B cell (primary cell): ENCODE results near the gene OR6J1. TPM values are rescaled to one million over a fixed set of nuclear protein-coding genes. Genes with fewer than 3 reads are reported as not detected.

Experiments used
- ATAC-seq: fragments of 200-7000 bp; cut with Tn5 transposase; one replicate; pipeline ENCODE4 v1.10.0; 2021; ENCODE audit warnings: low read depth, mild to moderate bottlenecking, moderate number of reproducible peaks, moderate library complexity
- CTCF ChIA-PET: fragments of 350-600 bp; sonication (Branson Sonifier 250); formaldehyde crosslinking; loops from one replicate; lab custom pipeline; 2021; ENCODE audit warnings: antibody characterized with exemption, inconsistent platforms; lab: Charles Lee
- POLR2A ChIA-PET: fragments of 350-600 bp; sonication (Branson Sonifier 250); formaldehyde crosslinking; loops from one replicate; lab custom pipeline; 2021; ENCODE audit warnings: antibody characterized with exemption; lab: Charles Lee
- DNase-seq: peaks from one replicate; pipeline ENCODE4 v3.0.0; 2013
- H2AFZ ChIP-seq: 2 replicates; pipeline ENCODE4 v1.6.1; 2012; ENCODE audit warnings: mild to moderate bottlenecking, low read depth, low read length; ENCODE audit not compliant: insufficient read depth, poor library complexity, severe bottlenecking
- H3K27ac ChIP-seq, 2 donors: 1 replicate in 1 of 2; 2 replicates in 1 of 2; pipeline ENCODE4 v1.5.1; 2012 to 2013; ENCODE audit warnings: low read length in 2 of 2, mild to moderate bottlenecking in 2 of 2, moderate library complexity in 1 of 2
- H3K27me3 ChIP-seq, 4 experiments: fragments of 200-600 bp in 1 of 4; sonication (generic) in 1 of 4; replicated peaks in 1 of 4; 1 replicate in 2 of 4; 2 replicates in 2 of 4; pipeline versions ENCODE4 v1.6.1 to v1.7.0; 2013 to 2016; ENCODE audit warnings: low read length in 3 of 4, mild to moderate bottlenecking in 2 of 4, mixed read lengths in 1 of 4, moderate library complexity in 1 of 4; ENCODE audit not compliant: insufficient read depth in 4 of 4, control insufficient read depth in 3 of 4; ENCODE audit errors: control extremely low read depth in 1 of 4
- H3K36me3 ChIP-seq, 2 experiments: replicated peaks in 1 of 2; 1 replicate in 1 of 2; 2 replicates in 1 of 2; pipeline versions ENCODE4 v1.6.1 to v1.7.1; 2013; ENCODE audit warnings: low read length in 1 of 2; ENCODE audit not compliant: insufficient read depth in 2 of 2, control insufficient read depth in 1 of 2; ENCODE audit errors: control extremely low read depth in 1 of 2, extremely low read depth in 1 of 2
- H3K4me1 ChIP-seq, 2 donors: fragments of 200-600 bp in 1 of 2; sonication (generic) in 1 of 2; 1 replicate in 1 of 2; 2 replicates in 1 of 2; pipeline versions ENCODE4 v1.5.1 to v1.6.1; 2013 to 2017; ENCODE audit warnings: low read length in 2 of 2; ENCODE audit not compliant: control insufficient read depth in 2 of 2, insufficient read depth in 2 of 2
- H3K4me2 ChIP-seq: replicated peaks from 2 replicates; pipeline ENCODE3; 2012; ENCODE audit warnings: mild to moderate bottlenecking, low read depth, low read length; ENCODE audit not compliant: poor library complexity, severe bottlenecking
- H3K4me3 ChIP-seq, 5 experiments: fragments of 200-600 bp in 1 of 5; sonication (generic) in 1 of 5; 1 replicate in 3 of 5; 2 replicates in 2 of 5; pipeline versions ENCODE4 v1.5.1 to v1.7.0; 2011 to 2016; ENCODE audit warnings: low read length in 4 of 5, mild to moderate bottlenecking in 4 of 5, low read depth in 2 of 5, control low read depth in 1 of 5, moderate library complexity in 1 of 5; ENCODE audit not compliant: insufficient read depth in 1 of 5; ENCODE audit errors: control extremely low read depth in 1 of 5, extremely low read depth in 1 of 5
- H3K79me2 ChIP-seq: fragments of 200-600 bp; sonication (generic); one replicate; pipeline ENCODE4 v1.6.0; 2016; ENCODE audit warnings: low read length; ENCODE audit not compliant: control insufficient read depth, insufficient read depth
- H3K9ac ChIP-seq: fragments of 200-600 bp; sonication (generic); 2 replicates; pipeline ENCODE4 v1.6.1; 2017; ENCODE audit warnings: mild to moderate bottlenecking, low read length, moderate library complexity
- H3K9me3 ChIP-seq, 3 donors: one replicate each; pipeline versions ENCODE4 v1.6.1 to v1.7.1; 2013; ENCODE audit warnings: low read length in 2 of 3; ENCODE audit not compliant: control insufficient read depth in 2 of 3, insufficient read depth in 1 of 3; ENCODE audit errors: control extremely low read depth in 1 of 3
- H4K20me1 ChIP-seq: 2 replicates; pipeline ENCODE4 v1.6.0; 2012; ENCODE audit warnings: mild to moderate bottlenecking, low read length; ENCODE audit not compliant: insufficient read depth, control insufficient read depth, poor library complexity, severe bottlenecking
- H3K27ac Mint-ChIP-seq: one replicate; pipeline ENCODE4 v1.8.0; 2021; ENCODE audit warnings: mixed read lengths
- H3K27me3 Mint-ChIP-seq: one replicate; pipeline ENCODE4 v1.8.0; 2021; ENCODE audit warnings: mixed read lengths
- H3K4me1 Mint-ChIP-seq: one replicate; pipeline ENCODE4 v1.8.0; 2021; ENCODE audit warnings: mixed read lengths
- H3K4me3 Mint-ChIP-seq: one replicate; pipeline ENCODE4 v1.8.0; 2021; ENCODE audit warnings: mixed read lengths
- H3K9me3 Mint-ChIP-seq: one replicate; pipeline ENCODE4 v1.8.0; 2022; ENCODE audit warnings: mixed read lengths; ENCODE audit not compliant: insufficient read depth
- EZH2 ChIP-seq: IDR thresholded peaks from 2 replicates; pipeline ENCODE4 v1.6.1; 2012; ENCODE audit warnings: borderline replicate concordance, low read depth, mild to moderate bottlenecking, moderate library complexity, low read length; ENCODE audit not compliant: insufficient read depth, poor library complexity, severe bottlenecking
- WGBS: methylation state at CpG from one replicate; pipeline ENCODE4 v1.1.5; 2013; ENCODE audit warnings: missing lambda C conversion rate; ENCODE audit not compliant: insufficient coverage; 5-methylcytosine and 5-hydroxymethylcytosine counted together
- intact Hi-C: fragments of 100-400 bp; cut with micrococcal nuclease; formaldehyde crosslinking; loops from one replicate; pipeline ENCODE4 v1.10.0; 2022
- polyA plus RNA-seq: library from polyadenylated mRNA; depleted of rRNA; stranded (reverse); fragments of >200 nt; gene quantifications from 2 replicates; pipeline ENCODE4 v1.2.3, GENCODE V29; 2012
- total RNA-seq, 2 donors: library from RNA; stranded (reverse); fragments of 120-200 nt in 1 of 2; gene quantifications; 1 replicate in 1 of 2; 2 replicates in 1 of 2; pipeline versions ENCODE4 v1.2.3 to v1.2.4, GENCODE V29; 2013 to 2022
- TF ChIP-seq, protein P1 (sequence below): fragments of 200-600 bp; IDR thresholded peaks from one replicate; pipeline ENCODE4 v1.8.0; 2022; ENCODE audit warnings: antibody characterized with exemption, mild to moderate bottlenecking

OR6J1 gene
- total and polyA plus RNA-seq, 2 donors (not counting 1 experiment from before 2014, with no cell fraction given) = not detected

- peaks cover 28% of the 10 kb centered on the region for H3K4me1 Mint-ChIP-seq
- H3K9me3 Mint-ChIP-seq = no peaks in the 10 kb centered on the region
- no peak for ATAC-seq
- H3K9me3 ChIP-seq = no peaks in the 10 kb centered on the region
- H3K4me3 ChIP-seq = peak overlapping the region in 3 of 5 experiments; percentile 90 to 97 (median 92)
- no peaks in the 10 kb centered on the region for H3K27me3 Mint-ChIP-seq
- POLR2A ChIA-PET = interaction anchor here (1.8 kb wide), 1 partner anchor 10 kb away, joined by 13 read pairs; the partner anchor contains the start of gene DAD1
- H3K27ac Mint-ChIP-seq = peak overlapping the region; percentile 53
- WGBS = 67% methylated on average over 1 of the region's 3 CpGs
- H4K20me1 ChIP-seq = no peaks in the 10 kb centered on the region
- H3K9ac ChIP-seq = no peak overlapping the region
- DNase-seq = no peak
- peaks cover 18% of the 10 kb centered on the region for H3K79me2 ChIP-seq
- peak overlapping the region; percentile 83 for H3K4me2 ChIP-seq
- H3K27me3 ChIP-seq = no peaks in the 10 kb centered on the region
- no peak for TF ChIP-seq EZH2
- TF ChIP-seq, protein P1, sequence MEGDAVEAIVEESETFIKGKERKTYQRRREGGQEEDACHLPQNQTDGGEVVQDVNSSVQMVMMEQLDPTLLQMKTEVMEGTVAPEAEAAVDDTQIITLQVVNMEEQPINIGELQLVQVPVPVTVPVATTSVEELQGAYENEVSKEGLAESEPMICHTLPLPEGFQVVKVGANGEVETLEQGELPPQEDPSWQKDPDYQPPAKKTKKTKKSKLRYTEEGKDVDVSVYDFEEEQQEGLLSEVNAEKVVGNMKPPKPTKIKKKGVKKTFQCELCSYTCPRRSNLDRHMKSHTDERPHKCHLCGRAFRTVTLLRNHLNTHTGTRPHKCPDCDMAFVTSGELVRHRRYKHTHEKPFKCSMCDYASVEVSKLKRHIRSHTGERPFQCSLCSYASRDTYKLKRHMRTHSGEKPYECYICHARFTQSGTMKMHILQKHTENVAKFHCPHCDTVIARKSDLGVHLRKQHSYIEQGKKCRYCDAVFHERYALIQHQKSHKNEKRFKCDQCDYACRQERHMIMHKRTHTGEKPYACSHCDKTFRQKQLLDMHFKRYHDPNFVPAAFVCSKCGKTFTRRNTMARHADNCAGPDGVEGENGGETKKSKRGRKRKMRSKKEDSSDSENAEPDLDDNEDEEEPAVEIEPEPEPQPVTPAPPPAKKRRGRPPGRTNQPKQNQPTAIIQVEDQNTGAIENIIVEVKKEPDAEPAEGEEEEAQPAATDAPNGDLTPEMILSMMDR = no peak
- no peak overlapping the region for H2AFZ ChIP-seq
- CTCF ChIA-PET = interaction anchor here (0.6 to 5.3 kb wide), 8 partner anchors 10 to 1629 kb away, joined by 3 to 28 read pairs (median 6); partner anchors contain the start of genes DAD1 and LRP10
- peaks cover 0 to 29% of the 10 kb centered on the region in 2 experiments for H3K36me3 ChIP-seq
- H3K4me1 ChIP-seq = peaks cover 15 to 22% of the 10 kb centered on the region in 2 donors
- no peak overlapping the region for H3K27ac ChIP-seq
- intact Hi-C loops = loop anchor here (5.0 kb wide), 1 partner anchor 253 kb away; no protein-coding TSS in a partner anchor
- H3K4me3 Mint-ChIP-seq = peak overlapping the region; percentile 98
These were observed 44.8 kb downstream of the OR6J1 start for GRCh38 chr14:22599349-22599748.

DNA sequence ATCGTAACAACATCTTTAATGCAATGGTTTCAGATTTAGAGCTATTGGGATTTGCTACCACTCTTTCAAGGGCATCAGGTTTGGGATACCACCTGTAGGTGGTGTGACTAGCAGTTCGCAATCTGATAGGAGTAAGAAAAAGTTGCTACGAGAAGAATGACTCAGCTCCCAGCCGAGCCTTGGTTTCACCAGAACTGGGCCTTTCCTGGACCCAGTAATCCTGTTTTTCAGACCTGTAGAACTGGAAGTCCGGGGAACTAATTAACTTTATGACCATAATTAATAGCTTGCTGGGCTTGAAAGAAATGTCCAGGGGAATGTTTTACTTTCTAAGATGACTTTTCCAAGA lies 45.3 kb downstream of the OR6J1 start:
- Histone ChIP-seq H4K20me1 (no peaks in the 10 kb centered on the region), H3K79me2 (peaks cover 18% of the 10 kb centered on the region), H3K9ac (peak overlapping the region; percentile 92), H3K4me3 (peak overlapping the region; percentile 90 to 97 (median 92)), H3K4me2 (peak overlapping the region; percentile 83), H3K36me3 (peaks cover 0 to 27% of the 10 kb centered on the region in 2 experiments), H3K27ac (peak overlapping the region; percentile 46 to 76), H3K9me3 (no peaks in the 10 kb centered on the region), H2AFZ (peak overlapping the region; percentile 94), H3K4me1 (peaks cover 15 to 22% of the 10 kb centered on the region in 2 donors), H3K27me3 (no peaks in the 10 kb centered on the region)
- no peaks in the 10 kb centered on the region for H3K9me3 Mint-ChIP-seq
- CTCF ChIA-PET = interaction anchor here (0.6 to 5.3 kb wide), 9 partner anchors 9 to 1628 kb away, joined by 3 to 28 read pairs (median 6); partner anchors contain the start of genes DAD1 and LRP10
- H3K27ac Mint-ChIP-seq = peak overlapping the region; percentile 96
- peak; percentile 35 for DNase-seq
- TF ChIP-seq, protein P1 = no peak
- no peak for TF ChIP-seq EZH2
- H3K27me3 Mint-ChIP-seq = peaks cover 3% of the 10 kb centered on the region
- intact Hi-C loops = loop anchor here (1.0 to 5.0 kb wide), 2 partner anchors 10 to 253 kb away; partner anchors contain the start of gene DAD1
- WGBS = 7% methylated on average over 3 of the region's 5 CpGs
- peaks cover 28% of the 10 kb centered on the region for H3K4me1 Mint-ChIP-seq
- peak; percentile 16 for ATAC-seq
- peak overlapping the region; percentile 98 for H3K4me3 Mint-ChIP-seq
- POLR2A ChIA-PET = interaction anchor here (0.6 to 1.8 kb wide), 3 partner anchors 10 to 293 kb away, joined by 3 to 13 read pairs (median 5); partner anchors contain the start of gene DAD1
